ENCODE data around the gene RAI1.

Gene RAI1

GRCh38 chr17:17701658-17702057 lies 20.4 kb downstream of the RAI1 start:
- no peak for DNase-seq (ENCODE audit: low read depth)
- TF ChIP-seq CTCF (conservative IDR thresholded peaks at IDR 0.05; ENCODE audit: low read depth, low read length) = peak; percentile 21
- no peak overlapping the region for H3K4me3 ChIP-seq (ENCODE audit: low read length)

GRCh38 chr17:17702449-17703139 lies 21.3 kb downstream of the RAI1 start:
- no peak for TF ChIP-seq CTCF (conservative IDR thresholded peaks at IDR 0.05; ENCODE audit: low read depth, low read length)
- DNase-seq (ENCODE audit: low read depth) = no peak
- H3K4me3 ChIP-seq (ENCODE audit: low read length) = no peak overlapping the region

- H3K4me3 ChIP-seq (ENCODE audit: low read length) = no peak overlapping the region
- no peak for DNase-seq (ENCODE audit: low read depth)
- peak; percentile 17 for TF ChIP-seq CTCF (conservative IDR thresholded peaks at IDR 0.05; ENCODE audit: low read depth, low read length)
Measured at GRCh38 chr17:17703140-17703919, 22.1 kb downstream of the RAI1 start.

- no peak overlapping the region for H3K4me3 ChIP-seq (ENCODE audit: low read length)
- no peak for DNase-seq (ENCODE audit: low read depth)
- no peak for TF ChIP-seq CTCF (conservative IDR thresholded peaks at IDR 0.05; ENCODE audit: low read depth, low read length)
Measured at GRCh38 chr17:17704931-17705330, 23.7 kb downstream of the RAI1 start.

- DNase-seq (ENCODE audit: low read depth) = no peak
- H3K4me3 ChIP-seq (ENCODE audit: low read length) = no peak overlapping the region
- TF ChIP-seq CTCF (conservative IDR thresholded peaks at IDR 0.05; ENCODE audit: low read depth, low read length) = peak; percentile 29
Measured at GRCh38 chr17:17706140-17707060, 25.1 kb downstream of the RAI1 start.

- no peak for DNase-seq (ENCODE audit: low read depth)
- no peak for TF ChIP-seq CTCF (conservative IDR thresholded peaks at IDR 0.05; ENCODE audit: low read depth, low read length)
- no peak overlapping the region for H3K4me3 ChIP-seq (ENCODE audit: low read length)
Measured at GRCh38 chr17:17708295-17708694, 27.0 kb downstream of the RAI1 start.
